ENCODE data around the gene LCTL. TPM values are rescaled to one million over a fixed set of nuclear protein-coding genes. Genes with fewer than 3 reads are reported as not detected.

Gene LCTL
- total and polyA plus RNA-seq, 10 donors = not detected

GRCh38 chr15:66563566-66564110 lies 2.2 kb downstream of the LCTL start:
- no peaks in the 10 kb centered on the region for H3K36me3 ChIP-seq
- no peak overlapping the region for H3K4me3 ChIP-seq
- no peak overlapping the region for H3K27ac ChIP-seq
- intact Hi-C loops (cut with DNase I; ENCODE audit: low total_unique reads) = no loop called here
- peak; percentile 41 for DNase-seq
- no peaks in the 10 kb centered on the region for H3K9me3 ChIP-seq
- TF ChIP-seq POLR2AphosphoS5 (IDR thresholded peaks at IDR 0.05) (no peak), CTCF (IDR thresholded peaks at IDR 0.05 in 8 of 11, conservative IDR thresholded peaks at IDR 0.05 in 3 of 11) (no peak), POLR2A (IDR thresholded peaks at IDR 0.05) (no peak)
- 90 to 95% (median 94%) methylated on average over 13 of the region's 13 CpGs for WGBS, 5 donors
- H3K4me1 ChIP-seq = peaks cover 0 to 10% (median 3%) of the 10 kb centered on the region in 6 donors
- H3K27me3 ChIP-seq (replicated peaks in 1 of 7) = no peaks in the 10 kb centered on the region

GRCh38 chr15:66563126-66563525 lies 2.7 kb downstream of the LCTL start:
- 89 to 97% (median 91%) methylated on average over 4 of the region's 4 CpGs for WGBS, 5 donors
- DNase-seq = peak; percentile 18

GRCh38 chr15:66560856-66561525 lies 4.8 kb downstream of the LCTL start:
- peak; percentile 47 for DNase-seq
- intact Hi-C loops (cut with DNase I; ENCODE audit: low total_unique reads) = no loop called here
- TF ChIP-seq CTCF (IDR thresholded peaks at IDR 0.05 in 8 of 11, conservative IDR thresholded peaks at IDR 0.05 in 3 of 11) (no peak), POLR2A (IDR thresholded peaks at IDR 0.05) (no peak), POLR2AphosphoS5 (IDR thresholded peaks at IDR 0.05) (no peak)
- peaks cover 0 to 6% (median 4%) of the 10 kb centered on the region in 8 donors for H3K9me3 ChIP-seq
- 89 to 94% (median 94%) methylated on average over 10 to 18 of the region's 18 CpGs for WGBS, 5 donors
- no peak overlapping the region for H3K4me3 ChIP-seq
- no peak overlapping the region for H3K27ac ChIP-seq
- H3K27me3 ChIP-seq (replicated peaks in 1 of 7) = no peaks in the 10 kb centered on the region
- H3K4me1 ChIP-seq = no peaks in the 10 kb centered on the region
- H3K36me3 ChIP-seq = no peaks in the 10 kb centered on the region

More at GRCh38 chr15:66563126-66563525, 2.7 kb downstream of the LCTL start:
- Histone ChIP-seq H3K27ac (no peak overlapping the region), H3K36me3 (no peaks in the 10 kb centered on the region), H3K27me3 (replicated peaks in 1 of 7) (no peaks in the 10 kb centered on the region), H3K4me3 (no peak overlapping the region), H3K4me1 (peaks cover 0 to 10% (median 3%) of the 10 kb centered on the region in 6 donors), H3K9me3 (no peaks in the 10 kb centered on the region)
- intact Hi-C loops (cut with DNase I; ENCODE audit: low total_unique reads) = no loop called here
- TF ChIP-seq POLR2A (IDR thresholded peaks at IDR 0.05) (no peak), POLR2AphosphoS5 (IDR thresholded peaks at IDR 0.05) (no peak), CTCF (IDR thresholded peaks at IDR 0.05 in 8 of 11, conservative IDR thresholded peaks at IDR 0.05 in 3 of 11) (no peak)

GRCh38 chr15:66558271-66558670 lies 7.5 kb downstream of the LCTL start:
- peaks cover 0 to 15% (median 13%) of the 10 kb centered on the region in 8 donors for H3K9me3 ChIP-seq
- no peaks in the 10 kb centered on the region for H3K36me3 ChIP-seq
- WGBS, 5 donors = 94 to 98% (median 96%) methylated on average over 6 of the region's 6 CpGs
- H3K4me1 ChIP-seq = no peaks in the 10 kb centered on the region
- H3K4me3 ChIP-seq = no peak overlapping the region
- H3K27me3 ChIP-seq (replicated peaks in 1 of 7) = no peaks in the 10 kb centered on the region
- DNase-seq = peak; percentile 13
- TF ChIP-seq CTCF (IDR thresholded peaks at IDR 0.05 in 8 of 11, conservative IDR thresholded peaks at IDR 0.05 in 3 of 11) (no peak), POLR2A (IDR thresholded peaks at IDR 0.05) (no peak), POLR2AphosphoS5 (IDR thresholded peaks at IDR 0.05) (no peak)
- intact Hi-C loops (cut with DNase I; ENCODE audit: low total_unique reads) = no loop called here
- no peak overlapping the region for H3K27ac ChIP-seq
